Omental fat pad (tissue), 4 donors: Measurements from ENCODE around the gene PDE11A. TPM values are rescaled to one million over a fixed set of nuclear protein-coding genes. Genes with fewer than 3 reads are reported as not detected.
A peak's percentile ranks its signal among the peaks of the same experiment; 100 is the strongest.

Experiments used
- ATAC-seq: fragments of 150-250 bp; one replicate; pipeline ENCODE4 v1.9.1; 2016; ENCODE audit warnings: mild to moderate bottlenecking, moderate library complexity; ENCODE audit not compliant: low FRiP score
- DNase-seq: peaks from one replicate; pipeline ENCODE4 v3.0.0-alpha.2; 2019; ENCODE audit warnings: low spot score
- CTCF ChIP-seq, 3 donors: fragments of 450-650 bp; IDR thresholded peaks; one replicate each; pipeline ENCODE4 v1.5.1; 2016 to 2017; ENCODE audit warnings: antibody characterized with exemption in 3 of 3, mild to moderate bottlenecking in 3 of 3, moderate library complexity in 2 of 3
- total RNA-seq, 4 donors: library from RNA; depleted of rRNA; stranded (reverse); fragments of >200 nt; gene quantifications; one replicate each; pipeline ENCODE4 v1.1.0, GENCODE V29; 2016

PDE11A gene
- total RNA-seq, 4 donors from 2014 or later: 0.16 to 0.65 TPM; not detected in 2

DNA sequence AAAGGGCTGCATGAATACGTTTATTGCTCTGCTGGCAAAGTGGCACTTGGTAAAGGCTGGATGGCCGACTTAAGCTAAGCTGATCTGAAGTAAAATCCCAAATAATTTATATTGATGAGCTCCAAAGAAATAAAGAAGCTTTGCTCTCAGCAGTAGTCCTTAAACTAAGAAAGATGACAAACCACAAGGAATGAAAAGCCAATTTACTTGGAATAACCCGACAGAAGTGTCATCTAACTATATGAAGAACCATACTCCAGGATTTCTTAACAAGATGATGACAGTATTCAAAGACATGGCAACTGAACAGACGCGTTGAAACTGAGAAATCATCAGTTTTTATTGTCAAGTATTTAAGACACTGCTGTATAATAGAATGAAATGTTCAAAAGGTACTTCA lies 294.1 kb downstream of the PDE11A start:
- TF ChIP-seq CTCF (IDR thresholded peaks at IDR 0.05): no peak
- no peak for DNase-seq
- ATAC-seq: no peak

GRCh38 chr2:177772529-177772928 lies 300.0 kb downstream of the PDE11A start:
- ATAC-seq (no peak), DNase-seq (no peak)
- no peak for TF ChIP-seq CTCF (IDR thresholded peaks at IDR 0.05)

GRCh38 chr2:177771191-177771590 lies 301.4 kb downstream of the PDE11A start:
- no peak for TF ChIP-seq CTCF (IDR thresholded peaks at IDR 0.05)
- ATAC-seq (no peak), DNase-seq (no peak)

GRCh38 chr2:177767768-177768167 lies 304.8 kb downstream of the PDE11A start:
- DNase-seq (no peak), ATAC-seq (no peak)
- no peak for TF ChIP-seq CTCF (IDR thresholded peaks at IDR 0.05)

GRCh38 chr2:177765698-177766097 lies 306.9 kb downstream of the PDE11A start:
- ATAC-seq (no peak), DNase-seq (no peak)
- TF ChIP-seq CTCF (IDR thresholded peaks at IDR 0.05): no peak

GRCh38 chr2:177763531-177764265 lies 308.9 kb downstream of the PDE11A start:
- peak; percentile 80 for DNase-seq
- TF ChIP-seq CTCF (IDR thresholded peaks at IDR 0.05): peak in 1 of 3 donors; percentile 24
- ATAC-seq: no peak

GRCh38 chr2:177759443-177759842 lies 313.1 kb downstream of the PDE11A start:
- DNase-seq (no peak), ATAC-seq (no peak)
- TF ChIP-seq CTCF (IDR thresholded peaks at IDR 0.05): no peak
